Mucosa of descending colon (tissue), 3 donors: ENCODE data around the gene ASCC3. TPM values are rescaled to one million over a fixed set of nuclear protein-coding genes. Genes with fewer than 3 reads are reported as not detected.

Source experiments
- ATAC-seq: fragments of 200-7000 bp; cut with Tn5 transposase; one replicate; pipeline ENCODE4 v1.9.1; 2020; ENCODE audit warnings: mild to moderate bottlenecking, moderate library complexity
- DNase-seq, 3 donors: peaks; one replicate each; pipeline ENCODE4 v3.0.0-alpha.2; 2020
- H3K36me3 ChIP-seq: fragments of 200-600 bp; one replicate; pipeline ENCODE4 v1.8.0; 2021; ENCODE audit warnings: low read depth, mild to moderate bottlenecking
- H3K4me1 ChIP-seq: fragments of 200-600 bp; one replicate; pipeline ENCODE4 v1.8.0; 2021; ENCODE audit warnings: low read depth, mild to moderate bottlenecking
- H3K4me3 ChIP-seq: fragments of 200-600 bp; one replicate; pipeline ENCODE4 v1.8.0; 2021; ENCODE audit warnings: mild to moderate bottlenecking
- H3K9me3 ChIP-seq: fragments of 200-600 bp; one replicate; pipeline ENCODE4 v1.8.0; 2021; ENCODE audit warnings: mild to moderate bottlenecking
- intact Hi-C, 2 donors: fragments of 100-400 bp; cut with DNase I in 1 of 2; cut with micrococcal nuclease in 1 of 2; formaldehyde crosslinking; loops; one replicate each; pipeline versions ENCODE4 v1.11.0 to v1.11.1; 2022; cut with DNase I, micrococcal nuclease
- total RNA-seq, 3 donors: library from RNA; stranded (reverse); fragmentation: NEBNext Ultra II Directional in 2 of 3; extraction: Animal tissue kit (Norgen Biotek cat#: 25700) in 2 of 3; gene quantifications; one replicate each; pipeline versions ENCODE4 v1.2.1 to v1.2.4, GENCODE V29; 2021 to 2023
- TF ChIP-seq, protein P1 (sequence below): fragments of 200-600 bp; IDR thresholded peaks from one replicate; pipeline ENCODE4 v1.8.0; 2022; ENCODE audit warnings: antibody characterized with exemption, mild to moderate bottlenecking
- donor health status: DM: no; HTN: no; CAD: no; lungs with moderate emphysema.
- donor health status: DM: no; HTN: no; CAD: no.
- donor health status: DM: no; HTN: yes; CAD: no.

ASCC3 gene
- total RNA-seq, 3 donors from 2014 or later: 24.6 to 28.5 (median 27.8) TPM

DNA sequence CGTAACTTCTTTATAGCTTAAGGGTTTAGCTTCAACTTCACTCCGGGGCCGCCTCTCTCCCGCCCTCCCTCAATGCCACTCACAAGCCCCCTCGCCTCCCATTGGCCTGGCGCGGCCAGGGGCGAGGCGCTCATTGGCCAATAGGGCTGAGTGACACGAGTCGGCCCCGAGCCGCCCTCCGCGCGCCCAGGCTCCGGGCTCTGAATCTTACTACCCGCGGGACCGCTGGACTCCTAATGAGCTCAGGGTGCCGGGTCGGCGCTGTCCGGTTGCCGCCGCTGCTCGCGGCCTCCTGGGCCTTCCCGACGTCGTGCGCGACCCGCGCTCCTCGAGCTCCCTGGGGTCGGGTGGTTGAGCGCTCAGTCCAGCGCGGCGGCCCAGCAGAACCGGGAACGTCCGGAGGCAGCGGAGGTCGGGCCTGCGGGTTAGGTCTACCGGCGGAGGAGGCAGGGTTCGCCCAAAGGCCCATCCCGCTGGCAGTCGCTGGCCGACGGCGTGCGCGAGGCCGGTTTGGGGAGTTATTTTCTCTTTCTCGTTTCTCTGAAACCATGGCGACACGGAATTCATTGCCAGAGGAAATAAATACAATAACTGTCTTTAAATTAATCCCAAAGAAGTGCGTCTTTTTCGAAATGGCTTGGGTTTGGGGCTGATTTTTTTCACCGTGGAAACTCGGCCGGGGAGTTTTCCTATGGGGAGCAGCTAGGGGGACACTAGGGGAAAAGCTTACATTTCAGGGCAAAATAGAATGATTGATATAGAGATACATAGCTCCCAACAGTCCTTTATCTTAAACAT, 416.0 kb downstream of the ASCC3 start, which contains the start of gene SIM1:
Gene SIM1, minus strand, starts transcription at position 19 of the 798 bp plus-strand sequence. CDS start 1,453 bp downstream, outside the sequence.
- TF ChIP-seq, protein P1, sequence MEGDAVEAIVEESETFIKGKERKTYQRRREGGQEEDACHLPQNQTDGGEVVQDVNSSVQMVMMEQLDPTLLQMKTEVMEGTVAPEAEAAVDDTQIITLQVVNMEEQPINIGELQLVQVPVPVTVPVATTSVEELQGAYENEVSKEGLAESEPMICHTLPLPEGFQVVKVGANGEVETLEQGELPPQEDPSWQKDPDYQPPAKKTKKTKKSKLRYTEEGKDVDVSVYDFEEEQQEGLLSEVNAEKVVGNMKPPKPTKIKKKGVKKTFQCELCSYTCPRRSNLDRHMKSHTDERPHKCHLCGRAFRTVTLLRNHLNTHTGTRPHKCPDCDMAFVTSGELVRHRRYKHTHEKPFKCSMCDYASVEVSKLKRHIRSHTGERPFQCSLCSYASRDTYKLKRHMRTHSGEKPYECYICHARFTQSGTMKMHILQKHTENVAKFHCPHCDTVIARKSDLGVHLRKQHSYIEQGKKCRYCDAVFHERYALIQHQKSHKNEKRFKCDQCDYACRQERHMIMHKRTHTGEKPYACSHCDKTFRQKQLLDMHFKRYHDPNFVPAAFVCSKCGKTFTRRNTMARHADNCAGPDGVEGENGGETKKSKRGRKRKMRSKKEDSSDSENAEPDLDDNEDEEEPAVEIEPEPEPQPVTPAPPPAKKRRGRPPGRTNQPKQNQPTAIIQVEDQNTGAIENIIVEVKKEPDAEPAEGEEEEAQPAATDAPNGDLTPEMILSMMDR: no peak
- peak; percentile 51 to 67 (median 59) for DNase-seq
- intact Hi-C loops: no loop called here

DNA sequence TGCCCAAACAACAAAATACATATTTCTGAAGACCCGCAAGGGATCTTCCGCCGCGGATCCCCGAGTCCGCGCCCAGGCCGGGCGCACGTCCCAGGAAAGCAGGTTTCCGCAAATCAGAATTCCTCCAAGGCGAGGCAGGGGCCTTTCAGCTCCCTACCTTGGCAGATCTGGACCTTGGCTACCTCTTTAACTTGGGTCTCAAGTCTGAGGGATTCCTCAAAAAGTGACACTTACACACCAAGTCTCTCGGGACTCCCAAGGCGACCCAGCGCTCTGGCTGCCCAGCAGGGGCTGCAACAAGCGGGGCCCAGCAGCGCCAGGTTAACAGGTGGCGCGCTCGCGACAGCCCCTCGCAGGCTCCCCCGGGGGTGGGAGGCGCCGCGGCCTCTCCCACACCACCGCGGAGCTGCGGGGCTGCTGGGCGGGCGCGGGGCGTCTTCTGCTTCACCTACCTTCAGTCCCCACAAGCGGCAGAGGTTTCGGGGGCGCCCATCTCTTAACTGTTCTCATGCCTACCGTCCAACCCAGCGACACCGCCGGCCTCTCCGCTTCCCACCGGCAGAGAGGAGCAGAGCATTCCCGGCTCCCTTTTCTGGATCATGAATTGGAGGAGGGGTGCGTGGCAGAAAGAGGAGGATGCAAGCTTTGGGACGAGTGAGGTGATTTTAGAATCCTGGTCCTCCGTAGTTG, 416.8 kb downstream of the ASCC3 start:
- H3K4me1 ChIP-seq: no peaks in the 10 kb centered on the region
- TF ChIP-seq, protein P1: no peak
- intact Hi-C loops: no loop called here
- no peaks in the 10 kb centered on the region for H3K36me3 ChIP-seq
- no peak for ATAC-seq
- H3K9me3 ChIP-seq: no peaks in the 10 kb centered on the region
- no peak for DNase-seq
- no peak overlapping the region for H3K4me3 ChIP-seq

More for the DNA sequence above, 416.0 kb downstream of the ASCC3 start, which contains the start of gene SIM1:
- peak; percentile 87 for ATAC-seq
- no peaks in the 10 kb centered on the region for H3K36me3 ChIP-seq
- H3K4me3 ChIP-seq: no peak within 1 kb of the TSS
- no peaks in the 10 kb centered on the region for H3K4me1 ChIP-seq
- no peaks in the 10 kb centered on the region for H3K9me3 ChIP-seq

DNA sequence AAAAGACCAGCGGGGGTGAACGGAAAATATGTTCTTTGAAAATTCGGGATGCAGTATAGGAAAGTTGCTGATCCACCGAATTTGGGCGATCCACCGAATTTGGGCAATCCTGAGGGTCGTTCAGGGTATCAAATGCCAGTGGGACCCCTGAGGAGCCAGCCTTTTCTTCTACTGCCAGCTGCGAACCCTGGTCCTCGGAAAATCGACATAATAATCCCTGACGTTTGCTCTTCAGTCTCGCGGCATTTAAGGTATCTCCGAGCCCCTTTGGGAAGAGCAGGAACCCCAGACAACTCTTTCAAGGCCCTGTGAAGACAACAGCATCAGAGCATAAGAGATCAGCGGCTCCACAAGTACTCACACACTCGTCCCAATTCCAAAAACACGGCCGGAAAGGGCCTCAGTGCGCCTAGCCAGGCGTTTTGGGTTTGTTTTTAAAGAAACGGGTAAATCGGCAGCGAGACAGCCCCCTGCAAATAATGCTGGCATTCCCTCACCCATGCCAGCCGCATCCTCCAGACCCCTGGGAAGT, 417.4 kb downstream of the ASCC3 start:
- no peak for ATAC-seq
- intact Hi-C loops: no loop called here
- H3K9me3 ChIP-seq: no peaks in the 10 kb centered on the region
- H3K36me3 ChIP-seq: no peaks in the 10 kb centered on the region
- no peaks in the 10 kb centered on the region for H3K4me1 ChIP-seq
- DNase-seq: no peak
- no peak overlapping the region for H3K4me3 ChIP-seq
- TF ChIP-seq, protein P1: no peak

DNA sequence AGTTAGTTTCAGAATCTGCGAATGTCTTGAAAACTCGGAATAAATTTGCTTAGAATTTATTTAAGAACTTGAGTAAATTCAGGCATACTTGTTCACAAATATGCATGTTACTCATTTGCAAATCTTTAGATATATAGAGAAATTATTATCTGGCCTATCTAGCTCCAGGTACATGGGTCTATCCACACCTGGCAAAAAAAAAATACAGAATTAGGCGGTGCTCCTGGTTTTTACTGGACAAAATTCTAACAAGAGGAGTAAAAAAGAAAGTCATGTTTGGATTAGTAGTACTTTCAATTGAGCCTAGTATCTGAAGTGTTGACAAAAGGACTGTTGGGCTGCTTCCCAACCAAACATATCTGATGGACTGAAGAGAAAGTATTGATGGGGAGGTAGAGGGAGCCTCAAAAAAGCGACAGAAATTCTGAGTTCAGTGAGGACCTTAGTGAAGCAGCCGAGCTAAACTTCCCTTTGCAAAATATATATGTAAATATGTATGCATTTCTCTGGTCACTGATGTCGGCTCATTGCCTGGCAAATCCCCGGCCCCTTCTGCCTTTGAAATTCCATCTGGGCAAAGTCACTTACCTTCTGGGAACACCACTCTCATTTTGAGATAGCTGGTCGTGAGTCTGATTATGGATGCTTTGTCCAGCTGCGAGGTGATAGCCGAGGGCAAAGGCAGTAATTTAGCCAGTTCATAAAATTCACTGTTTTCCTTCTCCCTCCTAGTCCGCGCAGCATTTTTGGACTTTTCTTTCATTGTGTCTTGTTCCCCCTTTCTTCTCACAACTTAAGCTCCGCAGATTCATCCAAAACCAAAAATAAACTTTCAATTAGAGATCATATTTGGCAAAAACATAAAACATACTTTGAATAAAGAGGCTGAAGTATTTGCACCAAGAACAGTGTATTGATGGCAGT, 418.2 kb downstream of the ASCC3 start:
- H3K4me3 ChIP-seq: no peak overlapping the region
- DNase-seq (no peak), ATAC-seq (no peak)
- no peaks in the 10 kb centered on the region for H3K9me3 ChIP-seq
- no peaks in the 10 kb centered on the region for H3K36me3 ChIP-seq
- intact Hi-C loops: no loop called here
- H3K4me1 ChIP-seq: peaks cover 5% of the 10 kb centered on the region
- TF ChIP-seq, protein P1: no peak
